ENCODE data around the gene TMEM129. TPM values are rescaled to one million over a fixed set of nuclear protein-coding genes. Genes with fewer than 3 reads are reported as not detected.

TMEM129 gene
- total and polyA plus RNA-seq, 2 experiments from 2014 or later, result 16.4 to 64.4 TPM

DNA sequence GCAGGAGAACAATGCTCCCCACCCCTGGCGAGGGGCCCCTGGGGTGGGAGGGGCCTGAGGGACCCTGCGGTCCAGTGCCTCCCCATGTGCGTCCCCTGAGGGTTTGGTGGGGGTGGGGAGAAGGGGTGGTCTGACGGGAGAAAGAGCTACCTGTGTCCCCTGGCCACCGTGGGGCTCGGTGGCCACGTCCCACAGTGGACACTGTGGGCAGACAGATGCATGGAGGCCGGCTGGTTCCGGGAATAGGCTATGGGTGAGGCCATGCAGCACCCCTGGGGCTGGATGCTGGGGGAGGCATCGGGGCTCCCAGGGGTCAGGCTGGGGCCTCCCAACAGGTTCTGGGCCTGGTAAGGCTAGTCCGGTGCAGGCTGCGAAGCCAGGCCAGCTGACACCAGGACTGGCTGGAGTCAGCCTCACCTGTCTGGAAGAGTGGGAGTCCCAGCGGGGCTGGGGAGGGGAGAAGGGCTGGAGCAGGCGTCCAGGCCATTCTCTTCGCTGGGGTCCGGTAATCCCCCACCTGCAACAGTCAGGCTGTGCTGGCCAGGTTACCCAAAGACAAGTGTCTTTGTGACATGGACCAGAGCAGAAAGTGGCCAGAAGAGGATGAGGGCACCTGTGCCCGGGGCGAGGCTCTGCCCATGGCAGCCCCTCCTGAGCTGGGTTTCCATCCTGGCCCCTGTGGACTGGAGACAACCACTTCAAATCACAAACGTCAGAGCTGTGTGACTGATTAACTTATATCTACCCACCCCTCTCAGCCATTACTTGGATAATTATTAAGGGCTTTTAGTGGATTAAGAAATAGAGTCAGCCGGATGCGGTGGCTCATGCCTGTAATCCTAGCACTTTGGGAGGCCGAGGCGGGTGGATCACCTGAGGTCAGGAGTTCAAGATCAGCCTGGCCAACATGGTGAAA, 35.6 kb downstream of the TMEM129 start:
- Histone ChIP-seq H3K9me2 (ENCODE audit: insufficient read depth) (no peaks in the 10 kb centered on the region), H2AFZ (peak overlapping the region; percentile 14; the same call in 1 of the 2 replicates), H3K27me3 (ENCODE audit: insufficient read depth) (peaks cover 22% of the 10 kb centered on the region), H3F3A (replicated peaks; ENCODE audit: low read depth) (peaks cover 12% of the 10 kb centered on the region), H3K4me1 (ENCODE audit: insufficient read depth) (0 out of 2 replicates have a peak, but pooled peaks cover 5% of the 10 kb centered on the region), H3K27ac (ENCODE audit: low read depth) (no peak overlapping the region), H3K4me3 (no peak overlapping the region), H3K4me2 (peak overlapping the region; percentile 71; the same call in 1 of the 2 replicates), H3K79me2 (replicated peaks; ENCODE audit: insufficient read depth) (no peaks in the 10 kb centered on the region), H4K20me1 (replicated peaks; ENCODE audit: insufficient read depth) (no peaks in the 10 kb centered on the region), H3K36me3 (ENCODE audit: insufficient read depth) (no peaks in the 10 kb centered on the region)
- ATAC-seq, result no peak
- Mint-ChIP-seq H3K4me3 (no peak overlapping the region), H3K4me1 (peaks cover 8% of the 10 kb centered on the region; the same call in 2 of the 3 replicates), H3K36me3 (ENCODE audit: low read depth) (peaks cover 10% of the 10 kb centered on the region), H3K9me3 (peaks cover 2% of the 10 kb centered on the region; the same call in 2 of the 3 replicates), H3K27ac (no peak overlapping the region), H3K27me3 (ENCODE audit: insufficient read depth, low read depth, poor library complexity) (peaks cover 22% of the 10 kb centered on the region)
- TF ChIP-seq JUNB (IDR thresholded peaks at IDR 0.05; ENCODE audit: unreplicated experiment) (no peak), EZH2phosphoT487 (IDR thresholded peaks at IDR 0.05; ENCODE audit: unreplicated experiment) (no peak), POLR2AphosphoS5 (IDR thresholded peaks at IDR 0.05; ENCODE audit: low read depth) (no peak), ZNF114 (CRISPR knock-in tag; IDR thresholded peaks at IDR 0.05) (no peak), ZNF331 (CRISPR knock-in tag; IDR thresholded peaks at IDR 0.05; ENCODE audit: low read depth) (no peak), CREB1 (CRISPR knock-in tag; IDR thresholded peaks at IDR 0.05; ENCODE audit: low read depth) (no peak), EZH2 (IDR thresholded peaks at IDR 0.05; ENCODE audit: low read depth, unreplicated experiment) (no peak), NANOG (IDR thresholded peaks at IDR 0.05; ENCODE audit: borderline replicate concordance) (no peak), STAT1 (IDR thresholded peaks at IDR 0.05; ENCODE audit: unreplicated experiment) (no peak)
- TF ChIP-seq, protein P1, sequence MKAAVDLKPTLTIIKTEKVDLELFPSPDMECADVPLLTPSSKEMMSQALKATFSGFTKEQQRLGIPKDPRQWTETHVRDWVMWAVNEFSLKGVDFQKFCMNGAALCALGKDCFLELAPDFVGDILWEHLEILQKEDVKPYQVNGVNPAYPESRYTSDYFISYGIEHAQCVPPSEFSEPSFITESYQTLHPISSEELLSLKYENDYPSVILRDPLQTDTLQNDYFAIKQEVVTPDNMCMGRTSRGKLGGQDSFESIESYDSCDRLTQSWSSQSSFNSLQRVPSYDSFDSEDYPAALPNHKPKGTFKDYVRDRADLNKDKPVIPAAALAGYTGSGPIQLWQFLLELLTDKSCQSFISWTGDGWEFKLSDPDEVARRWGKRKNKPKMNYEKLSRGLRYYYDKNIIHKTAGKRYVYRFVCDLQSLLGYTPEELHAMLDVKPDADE (IDR thresholded peaks at IDR 0.05), result no peak
- TF ChIP-seq, protein P2, sequence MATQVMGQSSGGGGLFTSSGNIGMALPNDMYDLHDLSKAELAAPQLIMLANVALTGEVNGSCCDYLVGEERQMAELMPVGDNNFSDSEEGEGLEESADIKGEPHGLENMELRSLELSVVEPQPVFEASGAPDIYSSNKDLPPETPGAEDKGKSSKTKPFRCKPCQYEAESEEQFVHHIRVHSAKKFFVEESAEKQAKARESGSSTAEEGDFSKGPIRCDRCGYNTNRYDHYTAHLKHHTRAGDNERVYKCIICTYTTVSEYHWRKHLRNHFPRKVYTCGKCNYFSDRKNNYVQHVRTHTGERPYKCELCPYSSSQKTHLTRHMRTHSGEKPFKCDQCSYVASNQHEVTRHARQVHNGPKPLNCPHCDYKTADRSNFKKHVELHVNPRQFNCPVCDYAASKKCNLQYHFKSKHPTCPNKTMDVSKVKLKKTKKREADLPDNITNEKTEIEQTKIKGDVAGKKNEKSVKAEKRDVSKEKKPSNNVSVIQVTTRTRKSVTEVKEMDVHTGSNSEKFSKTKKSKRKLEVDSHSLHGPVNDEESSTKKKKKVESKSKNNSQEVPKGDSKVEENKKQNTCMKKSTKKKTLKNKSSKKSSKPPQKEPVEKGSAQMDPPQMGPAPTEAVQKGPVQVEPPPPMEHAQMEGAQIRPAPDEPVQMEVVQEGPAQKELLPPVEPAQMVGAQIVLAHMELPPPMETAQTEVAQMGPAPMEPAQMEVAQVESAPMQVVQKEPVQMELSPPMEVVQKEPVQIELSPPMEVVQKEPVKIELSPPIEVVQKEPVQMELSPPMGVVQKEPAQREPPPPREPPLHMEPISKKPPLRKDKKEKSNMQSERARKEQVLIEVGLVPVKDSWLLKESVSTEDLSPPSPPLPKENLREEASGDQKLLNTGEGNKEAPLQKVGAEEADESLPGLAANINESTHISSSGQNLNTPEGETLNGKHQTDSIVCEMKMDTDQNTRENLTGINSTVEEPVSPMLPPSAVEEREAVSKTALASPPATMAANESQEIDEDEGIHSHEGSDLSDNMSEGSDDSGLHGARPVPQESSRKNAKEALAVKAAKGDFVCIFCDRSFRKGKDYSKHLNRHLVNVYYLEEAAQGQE (IDR thresholded peaks at IDR 0.05; ENCODE audit: unreplicated experiment), result no peak
- TF ChIP-seq, protein P3, sequence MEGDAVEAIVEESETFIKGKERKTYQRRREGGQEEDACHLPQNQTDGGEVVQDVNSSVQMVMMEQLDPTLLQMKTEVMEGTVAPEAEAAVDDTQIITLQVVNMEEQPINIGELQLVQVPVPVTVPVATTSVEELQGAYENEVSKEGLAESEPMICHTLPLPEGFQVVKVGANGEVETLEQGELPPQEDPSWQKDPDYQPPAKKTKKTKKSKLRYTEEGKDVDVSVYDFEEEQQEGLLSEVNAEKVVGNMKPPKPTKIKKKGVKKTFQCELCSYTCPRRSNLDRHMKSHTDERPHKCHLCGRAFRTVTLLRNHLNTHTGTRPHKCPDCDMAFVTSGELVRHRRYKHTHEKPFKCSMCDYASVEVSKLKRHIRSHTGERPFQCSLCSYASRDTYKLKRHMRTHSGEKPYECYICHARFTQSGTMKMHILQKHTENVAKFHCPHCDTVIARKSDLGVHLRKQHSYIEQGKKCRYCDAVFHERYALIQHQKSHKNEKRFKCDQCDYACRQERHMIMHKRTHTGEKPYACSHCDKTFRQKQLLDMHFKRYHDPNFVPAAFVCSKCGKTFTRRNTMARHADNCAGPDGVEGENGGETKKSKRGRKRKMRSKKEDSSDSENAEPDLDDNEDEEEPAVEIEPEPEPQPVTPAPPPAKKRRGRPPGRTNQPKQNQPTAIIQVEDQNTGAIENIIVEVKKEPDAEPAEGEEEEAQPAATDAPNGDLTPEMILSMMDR (conservative IDR thresholded peaks at IDR 0.05; ENCODE audit: low read depth in 2 of 2), result no peak
- TF ChIP-seq, protein P4, sequence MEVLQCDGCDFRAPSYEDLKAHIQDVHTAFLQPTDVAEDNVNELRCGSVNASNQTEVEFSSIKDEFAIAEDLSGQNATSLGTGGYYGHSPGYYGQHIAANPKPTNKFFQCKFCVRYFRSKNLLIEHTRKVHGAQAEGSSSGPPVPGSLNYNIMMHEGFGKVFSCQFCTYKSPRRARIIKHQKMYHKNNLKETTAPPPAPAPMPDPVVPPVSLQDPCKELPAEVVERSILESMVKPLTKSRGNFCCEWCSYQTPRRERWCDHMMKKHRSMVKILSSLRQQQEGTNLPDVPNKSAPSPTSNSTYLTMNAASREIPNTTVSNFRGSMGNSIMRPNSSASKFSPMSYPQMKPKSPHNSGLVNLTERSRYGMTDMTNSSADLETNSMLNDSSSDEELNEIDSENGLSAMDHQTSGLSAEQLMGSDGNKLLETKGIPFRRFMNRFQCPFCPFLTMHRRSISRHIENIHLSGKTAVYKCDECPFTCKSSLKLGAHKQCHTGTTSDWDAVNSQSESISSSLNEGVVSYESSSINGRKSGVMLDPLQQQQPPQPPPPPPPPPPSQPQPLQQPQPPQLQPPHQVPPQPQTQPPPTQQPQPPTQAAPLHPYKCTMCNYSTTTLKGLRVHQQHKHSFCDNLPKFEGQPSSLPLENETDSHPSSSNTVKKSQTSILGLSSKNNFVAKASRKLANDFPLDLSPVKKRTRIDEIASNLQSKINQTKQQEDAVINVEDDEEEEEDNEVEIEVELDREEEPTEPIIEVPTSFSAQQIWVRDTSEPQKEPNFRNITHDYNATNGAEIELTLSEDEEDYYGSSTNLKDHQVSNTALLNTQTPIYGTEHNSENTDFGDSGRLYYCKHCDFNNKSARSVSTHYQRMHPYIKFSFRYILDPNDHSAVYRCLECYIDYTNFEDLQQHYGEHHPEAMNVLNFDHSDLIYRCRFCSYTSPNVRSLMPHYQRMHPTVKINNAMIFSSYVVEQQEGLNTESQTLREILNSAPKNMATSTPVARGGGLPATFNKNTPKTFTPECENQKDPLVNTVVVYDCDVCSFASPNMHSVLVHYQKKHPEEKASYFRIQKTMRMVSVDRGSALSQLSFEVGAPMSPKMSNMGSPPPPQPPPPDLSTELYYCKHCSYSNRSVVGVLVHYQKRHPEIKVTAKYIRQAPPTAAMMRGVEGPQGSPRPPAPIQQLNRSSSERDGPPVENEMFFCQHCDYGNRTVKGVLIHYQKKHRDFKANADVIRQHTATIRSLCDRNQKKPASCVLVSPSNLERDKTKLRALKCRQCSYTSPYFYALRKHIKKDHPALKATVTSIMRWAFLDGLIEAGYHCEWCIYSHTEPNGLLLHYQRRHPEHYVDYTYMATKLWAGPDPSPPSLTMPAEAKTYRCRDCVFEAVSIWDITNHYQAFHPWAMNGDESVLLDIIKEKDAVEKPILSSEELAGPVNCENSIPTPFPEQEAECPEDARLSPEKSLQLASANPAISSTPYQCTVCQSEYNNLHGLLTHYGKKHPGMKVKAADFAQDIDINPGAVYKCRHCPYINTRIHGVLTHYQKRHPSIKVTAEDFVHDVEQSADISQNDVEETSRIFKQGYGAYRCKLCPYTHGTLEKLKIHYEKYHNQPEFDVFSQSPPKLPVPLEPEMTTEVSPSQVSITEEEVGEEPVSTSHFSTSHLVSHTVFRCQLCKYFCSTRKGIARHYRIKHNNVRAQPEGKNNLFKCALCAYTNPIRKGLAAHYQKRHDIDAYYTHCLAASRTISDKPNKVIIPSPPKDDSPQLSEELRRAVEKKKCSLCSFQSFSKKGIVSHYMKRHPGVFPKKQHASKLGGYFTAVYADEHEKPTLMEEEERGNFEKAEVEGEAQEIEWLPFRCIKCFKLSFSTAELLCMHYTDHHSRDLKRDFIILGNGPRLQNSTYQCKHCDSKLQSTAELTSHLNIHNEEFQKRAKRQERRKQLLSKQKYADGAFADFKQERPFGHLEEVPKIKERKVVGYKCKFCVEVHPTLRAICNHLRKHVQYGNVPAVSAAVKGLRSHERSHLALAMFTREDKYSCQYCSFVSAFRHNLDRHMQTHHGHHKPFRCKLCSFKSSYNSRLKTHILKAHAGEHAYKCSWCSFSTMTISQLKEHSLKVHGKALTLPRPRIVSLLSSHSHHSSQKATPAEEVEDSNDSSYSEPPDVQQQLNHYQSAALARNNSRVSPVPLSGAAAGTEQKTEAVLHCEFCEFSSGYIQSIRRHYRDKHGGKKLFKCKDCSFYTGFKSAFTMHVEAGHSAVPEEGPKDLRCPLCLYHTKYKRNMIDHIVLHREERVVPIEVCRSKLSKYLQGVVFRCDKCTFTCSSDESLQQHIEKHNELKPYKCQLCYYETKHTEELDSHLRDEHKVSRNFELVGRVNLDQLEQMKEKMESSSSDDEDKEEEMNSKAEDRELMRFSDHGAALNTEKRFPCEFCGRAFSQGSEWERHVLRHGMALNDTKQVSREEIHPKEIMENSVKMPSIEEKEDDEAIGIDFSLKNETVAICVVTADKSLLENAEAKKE (CRISPR knock-in tag; IDR thresholded peaks at IDR 0.05), result no peak
- no peak for DNase-seq (ENCODE audit: low spot score)

Data from GM23338 (cell line).